T-helper 9 cell (primary cell): ENCODE data around the gene MAGEB3.
"Not testable (repeated sequence)": the region's sequence is repeated elsewhere in the genome, so short reads cannot be mapped to it uniquely, and the experiment has no call there.

Experiments used
- DNase-seq: peaks from one replicate; pipeline ENCODE4 v3.0.0-alpha.2; 2020
- total RNA-seq, 2 donors: gene quantifications; one replicate each; lab custom pipeline; 2026; lab: John Stamatoyannopoulos, UW

MAGEB3 gene
- 0 reads per million in 2 donors for total RNA-seq

- DNase-seq, result no peak
Observed at GRCh38 chrX:30230395-30230794, at the start of gene MAGEB3. Gene MAGEB3 (plus strand): TSS chrX:30230657. CDS start chrX:30235925, 5,268 bp downstream.

- DNase-seq, result no peak
Observed at GRCh38 chrX:30181353-30181752, 49.1 kb upstream of the MAGEB3 start.

- DNase-seq, result no peak
Observed at GRCh38 chrX:30183554-30183953, 46.9 kb upstream of the MAGEB3 start.

GRCh38 chrX:30190426-30190825 lies 40.0 kb upstream of the MAGEB3 start:
- DNase-seq, result no peak

- DNase-seq, result not testable (repeated sequence)
Observed at GRCh38 chrX:30193910-30194309, 36.5 kb upstream of the MAGEB3 start.

- DNase-seq, result no peak
Observed at GRCh38 chrX:30196322-30196721, 34.1 kb upstream of the MAGEB3 start.

GRCh38 chrX:30212172-30212571 lies 18.3 kb upstream of the MAGEB3 start:
- no peak for DNase-seq

- no peak for DNase-seq
Observed at GRCh38 chrX:30215357-30215843, 15.1 kb upstream of the MAGEB3 start, which contains the start of gene MAGEB2. Gene MAGEB2 (plus strand): TSS chrX:30215563. CDS start chrX:30218581, 3,018 bp downstream.

GRCh38 chrX:30217465-30217864 lies 13.0 kb upstream of the MAGEB3 start:
- DNase-seq, result no peak

- no peak for DNase-seq
Observed at GRCh38 chrX:30219372-30219771, 11.1 kb upstream of the MAGEB3 start.

- no peak for DNase-seq
Observed at GRCh38 chrX:30220661-30221060, 9.8 kb upstream of the MAGEB3 start.

GRCh38 chrX:30224536-30224935 lies 5.9 kb upstream of the MAGEB3 start:
- DNase-seq, result no peak

GRCh38 chrX:30228526-30228925 lies 1.9 kb upstream of the MAGEB3 start:
- no peak for DNase-seq

- no peak for DNase-seq
Observed at GRCh38 chrX:30241724-30242415, 11.4 kb downstream of the MAGEB3 start, which contains the start of gene MAGEB4. Gene MAGEB4 (plus strand): TSS chrX:30242000. CDS start chrX:30242136, 136 bp downstream.

GRCh38 chrX:30246769-30247489 lies 16.5 kb downstream of the MAGEB3 start, which contains the start of gene MAGEB1:
Gene MAGEB1 (plus strand): TSS chrX:30247146. CDS start chrX:30250494, 3,348 bp downstream.
- DNase-seq, result no peak

- DNase-seq, result no peak
Observed at GRCh38 chrX:30248854-30249253, 18.4 kb downstream of the MAGEB3 start.

GRCh38 chrX:30253257-30253656 lies 22.8 kb downstream of the MAGEB3 start:
- DNase-seq, result no peak

- no peak for DNase-seq
Observed at GRCh38 chrX:30259927-30260326, 29.5 kb downstream of the MAGEB3 start.

GRCh38 chrX:30261012-30261411 lies 30.6 kb downstream of the MAGEB3 start:
- no peak for DNase-seq

- no peak for DNase-seq
Observed at GRCh38 chrX:30262763-30263162, 32.3 kb downstream of the MAGEB3 start.

GRCh38 chrX:30270639-30271038 lies 40.2 kb downstream of the MAGEB3 start:
- DNase-seq, result no peak

GRCh38 chrX:30275498-30275897 lies 45.0 kb downstream of the MAGEB3 start:
- no peak for DNase-seq

GRCh38 chrX:30278365-30278764 lies 47.9 kb downstream of the MAGEB3 start:
- DNase-seq, result no peak

- no peak for DNase-seq
Observed at GRCh38 chrX:30280428-30280827, 50.0 kb downstream of the MAGEB3 start.
